ENCODE measurements around the gene SLC18A2.

Gene SLC18A2

GRCh38 chr10:117268258-117268657 is 27.3 kb downstream of the SLC18A2 start:
- Histone ChIP-seq H3K9me3 (ENCODE audit: insufficient read depth, low read depth, low read length) (no peaks in the 10 kb centered on the region), H3K4me1 (ENCODE audit: insufficient read depth, low read length, poor library complexity, severe bottlenecking) (peaks cover 12% of the 10 kb centered on the region), H3K79me2 (ENCODE audit: insufficient read depth, low read length) (no peaks in the 10 kb centered on the region), H3K9me2 (replicated peaks; ENCODE audit: low read depth, low read length) (no peaks in the 10 kb centered on the region), H3K27me3 (ENCODE audit: insufficient read depth, low read length, poor library complexity, severe bottlenecking) (no peaks in the 10 kb centered on the region), H3K9ac (ENCODE audit: low read depth, low read length, poor library complexity, severe bottlenecking) (no peak overlapping the region), H2AFZ (ENCODE audit: low read length) (no peak overlapping the region), H3K4me2 (ENCODE audit: low read depth, low read length, poor library complexity, severe bottlenecking) (no peak overlapping the region), H3K4me3 (ENCODE audit: low read length, poor library complexity, severe bottlenecking) (no peak overlapping the region), H4K20me1 (ENCODE audit: insufficient read depth, low read length, poor library complexity, severe bottlenecking) (no peaks in the 10 kb centered on the region), H3F3A (ENCODE audit: low read depth) (no peaks in the 10 kb centered on the region), H3K36me3 (ENCODE audit: insufficient read depth, low read length) (no peaks in the 10 kb centered on the region)
- TF ChIP-seq EZH2phosphoT487 (IDR thresholded peaks at IDR 0.05; ENCODE audit: borderline replicate concordance) (no peak), CTCF (conservative IDR thresholded peaks at IDR 0.05; ENCODE audit: low read length) (no peak)

GRCh38 chr10:117268907-117269306 is 28.0 kb downstream of the SLC18A2 start:
- no peak overlapping the region for H2AFZ ChIP-seq (ENCODE audit: low read length)
- no peak overlapping the region for H3K4me3 ChIP-seq (ENCODE audit: low read length, poor library complexity, severe bottlenecking)
- no peak overlapping the region for H3K9ac ChIP-seq (ENCODE audit: low read depth, low read length, poor library complexity, severe bottlenecking)
- H3K27me3 ChIP-seq (ENCODE audit: insufficient read depth, low read length, poor library complexity, severe bottlenecking): no peaks in the 10 kb centered on the region
- TF ChIP-seq CTCF (conservative IDR thresholded peaks at IDR 0.05; ENCODE audit: low read length) (no peak), EZH2phosphoT487 (IDR thresholded peaks at IDR 0.05; ENCODE audit: borderline replicate concordance) (no peak)
- H3K36me3 ChIP-seq (ENCODE audit: insufficient read depth, low read length): no peaks in the 10 kb centered on the region
- H3K79me2 ChIP-seq (ENCODE audit: insufficient read depth, low read length): no peaks in the 10 kb centered on the region
- H3K4me2 ChIP-seq (ENCODE audit: low read depth, low read length, poor library complexity, severe bottlenecking): no peak overlapping the region
- H3F3A ChIP-seq (ENCODE audit: low read depth): no peaks in the 10 kb centered on the region
- no peaks in the 10 kb centered on the region for H3K9me3 ChIP-seq (ENCODE audit: insufficient read depth, low read depth, low read length)
- H4K20me1 ChIP-seq (ENCODE audit: insufficient read depth, low read length, poor library complexity, severe bottlenecking): no peaks in the 10 kb centered on the region
- H3K9me2 ChIP-seq (replicated peaks; ENCODE audit: low read depth, low read length): no peaks in the 10 kb centered on the region
- peaks cover 12% of the 10 kb centered on the region for H3K4me1 ChIP-seq (ENCODE audit: insufficient read depth, low read length, poor library complexity, severe bottlenecking)

GRCh38 chr10:117271427-117271826 is 30.5 kb downstream of the SLC18A2 start:
- TF ChIP-seq CTCF (conservative IDR thresholded peaks at IDR 0.05; ENCODE audit: low read length): no peak
- TF ChIP-seq EZH2phosphoT487 (IDR thresholded peaks at IDR 0.05; ENCODE audit: borderline replicate concordance): no peak
- H3K9me2 ChIP-seq (replicated peaks; ENCODE audit: low read depth, low read length): no peaks in the 10 kb centered on the region
- H3K4me1 ChIP-seq (ENCODE audit: insufficient read depth, low read length, poor library complexity, severe bottlenecking): peaks cover 12% of the 10 kb centered on the region

More at GRCh38 chr10:117271427-117271826, 30.5 kb downstream of the SLC18A2 start:
- no peak overlapping the region for H2AFZ ChIP-seq (ENCODE audit: low read length)
- no peak overlapping the region for H3K9ac ChIP-seq (ENCODE audit: low read depth, low read length, poor library complexity, severe bottlenecking)
- no peak overlapping the region for H3K4me2 ChIP-seq (ENCODE audit: low read depth, low read length, poor library complexity, severe bottlenecking)
- no peaks in the 10 kb centered on the region for H4K20me1 ChIP-seq (ENCODE audit: insufficient read depth, low read length, poor library complexity, severe bottlenecking)
- no peak overlapping the region for H3K4me3 ChIP-seq (ENCODE audit: low read length, poor library complexity, severe bottlenecking)
- H3K36me3 ChIP-seq (ENCODE audit: insufficient read depth, low read length): no peaks in the 10 kb centered on the region
- no peaks in the 10 kb centered on the region for H3K27me3 ChIP-seq (ENCODE audit: insufficient read depth, low read length, poor library complexity, severe bottlenecking)
- no peaks in the 10 kb centered on the region for H3F3A ChIP-seq (ENCODE audit: low read depth)
- no peaks in the 10 kb centered on the region for H3K9me3 ChIP-seq (ENCODE audit: insufficient read depth, low read depth, low read length)
- no peaks in the 10 kb centered on the region for H3K79me2 ChIP-seq (ENCODE audit: insufficient read depth, low read length)

Measured in Loucy (cell line).